BE2C (cell line): ENCODE results near the gene KCNT1.

ENCODE experiments used
- DNase-seq: peaks from one replicate; pipeline ENCODE4 v3.0.0-alpha.2; 2020
- H3K27me3 ChIP-seq: fragments of 250-450 bp; sonication (Bioruptor Pico); 2 replicates; pipeline ENCODE4 v1.5.1; 2020; ENCODE audit warnings: mild to moderate bottlenecking
- H3K36me3 ChIP-seq: fragments of 250-450 bp; sonication (Bioruptor Pico); 2 replicates; pipeline ENCODE4 v1.5.1; 2020; ENCODE audit warnings: mild to moderate bottlenecking
- H3K4me1 ChIP-seq: fragments of 250-450 bp; sonication (Bioruptor Pico); 2 replicates; pipeline ENCODE4 v1.5.1; 2020
- H3K4me3 ChIP-seq: 2 replicates; pipeline ENCODE4 v1.5.1; 2011; ENCODE audit warnings: low read depth, low read length
- H3K9me3 ChIP-seq: fragments of 250-450 bp; sonication (Bioruptor Pico); 2 replicates; pipeline ENCODE4 v1.5.1; 2020
- CTCF ChIP-seq: IDR thresholded peaks from 2 replicates; pipeline ENCODE4 v1.5.1; 2012; ENCODE audit warnings: mild to moderate bottlenecking, low read depth, low read length

Gene KCNT1

GRCh38 chr9:135811801-135812200 lies 109.8 kb downstream of the KCNT1 start:
- peaks cover 8% of the 10 kb centered on the region for H3K4me1 ChIP-seq
- DNase-seq: peak; percentile 60

GRCh38 chr9:135812961-135813360 lies 111.0 kb downstream of the KCNT1 start:
- Histone ChIP-seq H3K4me1 (peaks cover 8% of the 10 kb centered on the region), H3K4me3 (no peak overlapping the region), H3K9me3 (no peaks in the 10 kb centered on the region), H3K27me3 (no peaks in the 10 kb centered on the region), H3K36me3 (peaks cover 78% of the 10 kb centered on the region)
- no peak for TF ChIP-seq CTCF
- DNase-seq: no peak

More at GRCh38 chr9:135811801-135812200, 109.8 kb downstream of the KCNT1 start:
- no peak for TF ChIP-seq CTCF
- Histone ChIP-seq H3K9me3 (no peaks in the 10 kb centered on the region), H3K36me3 (peaks cover 66% of the 10 kb centered on the region), H3K4me3 (no peak overlapping the region), H3K27me3 (no peaks in the 10 kb centered on the region)

- peaks cover 8% of the 10 kb centered on the region for H3K4me1 ChIP-seq
- no peak overlapping the region for H3K4me3 ChIP-seq
- no peak for DNase-seq
- TF ChIP-seq CTCF: no peak
- peaks cover 86% of the 10 kb centered on the region for H3K36me3 ChIP-seq
- H3K9me3 ChIP-seq: no peaks in the 10 kb centered on the region
- no peaks in the 10 kb centered on the region for H3K27me3 ChIP-seq
Observed at GRCh38 chr9:135813671-135814290, 111.8 kb downstream of the KCNT1 start.

- no peak for TF ChIP-seq CTCF
- no peak for DNase-seq
- no peaks in the 10 kb centered on the region for H3K9me3 ChIP-seq
- H3K4me3 ChIP-seq: no peak overlapping the region
- peaks cover 8% of the 10 kb centered on the region for H3K4me1 ChIP-seq
- H3K36me3 ChIP-seq: peaks cover 87% of the 10 kb centered on the region
- H3K27me3 ChIP-seq: no peaks in the 10 kb centered on the region
Observed at GRCh38 chr9:135814421-135815095, 112.6 kb downstream of the KCNT1 start.

- Histone ChIP-seq H3K9me3 (no peaks in the 10 kb centered on the region), H3K4me3 (no peak overlapping the region), H3K4me1 (peaks cover 8% of the 10 kb centered on the region), H3K36me3 (peaks cover 86% of the 10 kb centered on the region), H3K27me3 (no peaks in the 10 kb centered on the region)
- DNase-seq: no peak
- no peak for TF ChIP-seq CTCF
Observed at GRCh38 chr9:135815413-135815812, 113.4 kb downstream of the KCNT1 start.
